ENCODE measurements around the gene CNTF. TPM values are rescaled to one million over a fixed set of nuclear protein-coding genes. Genes with fewer than 3 reads are reported as not detected.

The CNTF gene
- total RNA-seq, 1 experiment from 2014 or later: 1.6 TPM

DNA sequence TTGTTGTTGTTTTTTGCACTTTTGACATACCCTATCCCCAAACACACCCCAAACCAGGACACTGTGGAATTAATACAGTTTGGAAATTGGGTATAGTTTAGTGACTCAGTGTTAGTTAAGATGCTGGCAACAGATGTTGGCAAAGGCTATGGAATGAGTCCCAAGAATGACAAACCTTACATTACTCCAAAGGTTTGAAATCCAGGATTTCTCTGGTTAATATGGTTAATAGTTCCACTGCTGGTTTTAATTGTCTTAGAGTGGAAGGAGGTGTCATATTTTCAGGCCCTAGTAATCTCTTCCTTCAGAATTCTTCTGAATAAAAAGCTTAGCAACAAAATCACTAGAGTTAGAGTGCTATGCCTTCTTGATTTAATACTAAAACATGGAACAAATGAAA, 47.6 kb upstream of the CNTF start:
- ATAC-seq (no peak), DNase-seq (ENCODE audit: low spot score) (no peak)
- Mint-ChIP-seq H3K4me3 (no peak overlapping the region), H3K27ac (no peak overlapping the region), H3K36me3 (no peaks in the 10 kb centered on the region), H3K27me3 (ENCODE audit: low read depth) (no peaks in the 10 kb centered on the region), H3K4me1 (peaks cover 12% of the 10 kb centered on the region), H3K9me3 (no peaks in the 10 kb centered on the region)
- ChIA-PET POLR2A (no interaction called here), CTCF (interaction anchor here (1.4 kb wide), 1 partner anchor 55 kb away, joined by 3 read pairs; no protein-coding TSS in a partner anchor)
- TF ChIP-seq, protein P1, sequence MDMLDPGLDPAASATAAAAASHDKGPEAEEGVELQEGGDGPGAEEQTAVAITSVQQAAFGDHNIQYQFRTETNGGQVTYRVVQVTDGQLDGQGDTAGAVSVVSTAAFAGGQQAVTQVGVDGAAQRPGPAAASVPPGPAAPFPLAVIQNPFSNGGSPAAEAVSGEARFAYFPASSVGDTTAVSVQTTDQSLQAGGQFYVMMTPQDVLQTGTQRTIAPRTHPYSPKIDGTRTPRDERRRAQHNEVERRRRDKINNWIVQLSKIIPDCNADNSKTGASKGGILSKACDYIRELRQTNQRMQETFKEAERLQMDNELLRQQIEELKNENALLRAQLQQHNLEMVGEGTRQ (CRISPR knock-in tag; IDR thresholded peaks at IDR 0.05): no peak
- TF ChIP-seq SP1 (CRISPR knock-in tag; conservative IDR thresholded peaks at IDR 0.05) (no peak), TEAD1 (CRISPR knock-in tag; IDR thresholded peaks at IDR 0.05) (no peak), GRHL2 (CRISPR knock-in tag; IDR thresholded peaks at IDR 0.05; ENCODE audit: insufficient replicate concordance, severe bottlenecking) (no peak), TP53 (CRISPR knock-in tag; IDR thresholded peaks at IDR 0.05) (no peak), IRF2 (CRISPR knock-in tag; IDR thresholded peaks at IDR 0.05; ENCODE audit: borderline replicate concordance, low read depth) (no peak)
- TF ChIP-seq, protein P2, sequence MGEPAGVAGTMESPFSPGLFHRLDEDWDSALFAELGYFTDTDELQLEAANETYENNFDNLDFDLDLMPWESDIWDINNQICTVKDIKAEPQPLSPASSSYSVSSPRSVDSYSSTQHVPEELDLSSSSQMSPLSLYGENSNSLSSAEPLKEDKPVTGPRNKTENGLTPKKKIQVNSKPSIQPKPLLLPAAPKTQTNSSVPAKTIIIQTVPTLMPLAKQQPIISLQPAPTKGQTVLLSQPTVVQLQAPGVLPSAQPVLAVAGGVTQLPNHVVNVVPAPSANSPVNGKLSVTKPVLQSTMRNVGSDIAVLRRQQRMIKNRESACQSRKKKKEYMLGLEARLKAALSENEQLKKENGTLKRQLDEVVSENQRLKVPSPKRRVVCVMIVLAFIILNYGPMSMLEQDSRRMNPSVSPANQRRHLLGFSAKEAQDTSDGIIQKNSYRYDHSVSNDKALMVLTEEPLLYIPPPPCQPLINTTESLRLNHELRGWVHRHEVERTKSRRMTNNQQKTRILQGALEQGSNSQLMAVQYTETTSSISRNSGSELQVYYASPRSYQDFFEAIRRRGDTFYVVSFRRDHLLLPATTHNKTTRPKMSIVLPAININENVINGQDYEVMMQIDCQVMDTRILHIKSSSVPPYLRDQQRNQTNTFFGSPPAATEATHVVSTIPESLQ (CRISPR knock-in tag; IDR thresholded peaks at IDR 0.05): no peak
- TF ChIP-seq, protein P3, sequence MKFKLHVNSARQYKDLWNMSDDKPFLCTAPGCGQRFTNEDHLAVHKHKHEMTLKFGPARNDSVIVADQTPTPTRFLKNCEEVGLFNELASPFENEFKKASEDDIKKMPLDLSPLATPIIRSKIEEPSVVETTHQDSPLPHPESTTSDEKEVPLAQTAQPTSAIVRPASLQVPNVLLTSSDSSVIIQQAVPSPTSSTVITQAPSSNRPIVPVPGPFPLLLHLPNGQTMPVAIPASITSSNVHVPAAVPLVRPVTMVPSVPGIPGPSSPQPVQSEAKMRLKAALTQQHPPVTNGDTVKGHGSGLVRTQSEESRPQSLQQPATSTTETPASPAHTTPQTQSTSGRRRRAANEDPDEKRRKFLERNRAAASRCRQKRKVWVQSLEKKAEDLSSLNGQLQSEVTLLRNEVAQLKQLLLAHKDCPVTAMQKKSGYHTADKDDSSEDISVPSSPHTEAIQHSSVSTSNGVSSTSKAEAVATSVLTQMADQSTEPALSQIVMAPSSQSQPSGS (CRISPR knock-in tag; IDR thresholded peaks at IDR 0.05; ENCODE audit: borderline replicate concordance, low read depth): no peak
- TF ChIP-seq, protein P4, sequence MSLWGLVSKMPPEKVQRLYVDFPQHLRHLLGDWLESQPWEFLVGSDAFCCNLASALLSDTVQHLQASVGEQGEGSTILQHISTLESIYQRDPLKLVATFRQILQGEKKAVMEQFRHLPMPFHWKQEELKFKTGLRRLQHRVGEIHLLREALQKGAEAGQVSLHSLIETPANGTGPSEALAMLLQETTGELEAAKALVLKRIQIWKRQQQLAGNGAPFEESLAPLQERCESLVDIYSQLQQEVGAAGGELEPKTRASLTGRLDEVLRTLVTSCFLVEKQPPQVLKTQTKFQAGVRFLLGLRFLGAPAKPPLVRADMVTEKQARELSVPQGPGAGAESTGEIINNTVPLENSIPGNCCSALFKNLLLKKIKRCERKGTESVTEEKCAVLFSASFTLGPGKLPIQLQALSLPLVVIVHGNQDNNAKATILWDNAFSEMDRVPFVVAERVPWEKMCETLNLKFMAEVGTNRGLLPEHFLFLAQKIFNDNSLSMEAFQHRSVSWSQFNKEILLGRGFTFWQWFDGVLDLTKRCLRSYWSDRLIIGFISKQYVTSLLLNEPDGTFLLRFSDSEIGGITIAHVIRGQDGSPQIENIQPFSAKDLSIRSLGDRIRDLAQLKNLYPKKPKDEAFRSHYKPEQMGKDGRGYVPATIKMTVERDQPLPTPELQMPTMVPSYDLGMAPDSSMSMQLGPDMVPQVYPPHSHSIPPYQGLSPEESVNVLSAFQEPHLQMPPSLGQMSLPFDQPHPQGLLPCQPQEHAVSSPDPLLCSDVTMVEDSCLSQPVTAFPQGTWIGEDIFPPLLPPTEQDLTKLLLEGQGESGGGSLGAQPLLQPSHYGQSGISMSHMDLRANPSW (CRISPR knock-in tag; conservative IDR thresholded peaks at IDR 0.05; ENCODE audit: low read depth): no peak
- TF ChIP-seq, protein P5, sequence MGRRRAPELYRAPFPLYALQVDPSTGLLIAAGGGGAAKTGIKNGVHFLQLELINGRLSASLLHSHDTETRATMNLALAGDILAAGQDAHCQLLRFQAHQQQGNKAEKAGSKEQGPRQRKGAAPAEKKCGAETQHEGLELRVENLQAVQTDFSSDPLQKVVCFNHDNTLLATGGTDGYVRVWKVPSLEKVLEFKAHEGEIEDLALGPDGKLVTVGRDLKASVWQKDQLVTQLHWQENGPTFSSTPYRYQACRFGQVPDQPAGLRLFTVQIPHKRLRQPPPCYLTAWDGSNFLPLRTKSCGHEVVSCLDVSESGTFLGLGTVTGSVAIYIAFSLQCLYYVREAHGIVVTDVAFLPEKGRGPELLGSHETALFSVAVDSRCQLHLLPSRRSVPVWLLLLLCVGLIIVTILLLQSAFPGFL (CRISPR knock-in tag; IDR thresholded peaks at IDR 0.05; ENCODE audit: borderline replicate concordance): no peak

DNA sequence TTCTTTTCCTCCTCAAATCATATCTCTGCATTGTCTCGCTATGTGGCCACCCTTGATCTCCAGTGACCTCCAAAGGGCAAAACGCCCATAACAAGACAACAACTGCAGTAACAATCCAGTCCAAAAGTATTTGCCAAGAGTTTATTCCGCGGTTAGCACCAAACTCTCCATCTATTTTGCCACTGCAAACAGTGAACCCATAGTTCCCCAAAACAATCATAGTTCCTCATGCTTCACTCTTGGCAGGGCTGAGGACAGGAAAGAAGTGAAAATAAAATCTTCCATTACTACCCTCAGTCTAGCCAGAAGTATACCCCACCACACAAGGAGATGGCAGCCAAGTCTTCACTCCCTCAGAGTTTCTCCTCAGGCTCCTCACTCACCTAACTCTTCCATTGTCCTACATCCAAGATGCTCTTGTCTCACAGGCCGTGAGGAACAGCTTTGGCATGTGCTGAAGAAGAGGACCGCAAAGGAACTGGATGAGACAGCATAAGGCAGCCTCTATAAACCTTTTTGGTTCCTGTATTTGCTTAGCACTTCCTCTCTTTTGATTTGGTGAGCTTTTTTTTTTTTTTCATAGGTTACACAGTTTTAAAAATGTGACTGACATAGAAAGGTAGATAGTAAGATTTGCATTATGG, 47.0 kb upstream of the CNTF start, which contains the start of gene LPXN:
LPXN (minus strand) TSS at position 480 of the 644 bp plus-strand sequence; CDS start at position 396, 84 bp downstream.
- H3K9me3 Mint-ChIP-seq: no peaks in the 10 kb centered on the region
- H3K36me3 Mint-ChIP-seq: peaks cover 2% of the 10 kb centered on the region; the same call in 1 of the 2 replicates
- ATAC-seq (no peak), DNase-seq (ENCODE audit: low spot score) (no peak)
- H3K4me3 Mint-ChIP-seq: peak within 1 kb of the TSS; percentile 96
- H3K27ac Mint-ChIP-seq: peak within 1 kb of the TSS; percentile 41; the same call in 1 of the 2 replicates
- POLR2A ChIA-PET: no interaction called here
- no peaks in the 10 kb centered on the region for H3K27me3 Mint-ChIP-seq (ENCODE audit: low read depth)
- CTCF ChIA-PET: interaction anchor here (1.4 kb wide), 2 partner anchors 54 to 213 kb away, joined by 3 to 9 read pairs; no protein-coding TSS in a partner anchor
- H3K4me1 Mint-ChIP-seq: peaks cover 18% of the 10 kb centered on the region
- TF ChIP-seq ZNF416 (CRISPR knock-in tag; IDR thresholded peaks at IDR 0.05) (no peak), ZNF232 (CRISPR knock-in tag; IDR thresholded peaks at IDR 0.05) (no peak), NFATC4 (CRISPR knock-in tag; IDR thresholded peaks at IDR 0.05) (no peak), TP53 (CRISPR knock-in tag; IDR thresholded peaks at IDR 0.05) (no peak), CREB1 (CRISPR knock-in tag; IDR thresholded peaks at IDR 0.05) (no peak), ETV6 (CRISPR knock-in tag; IDR thresholded peaks at IDR 0.05) (no peak)
- TF ChIP-seq, protein P1 (CRISPR knock-in tag; IDR thresholded peaks at IDR 0.05): no peak
- TF ChIP-seq, protein P6, sequence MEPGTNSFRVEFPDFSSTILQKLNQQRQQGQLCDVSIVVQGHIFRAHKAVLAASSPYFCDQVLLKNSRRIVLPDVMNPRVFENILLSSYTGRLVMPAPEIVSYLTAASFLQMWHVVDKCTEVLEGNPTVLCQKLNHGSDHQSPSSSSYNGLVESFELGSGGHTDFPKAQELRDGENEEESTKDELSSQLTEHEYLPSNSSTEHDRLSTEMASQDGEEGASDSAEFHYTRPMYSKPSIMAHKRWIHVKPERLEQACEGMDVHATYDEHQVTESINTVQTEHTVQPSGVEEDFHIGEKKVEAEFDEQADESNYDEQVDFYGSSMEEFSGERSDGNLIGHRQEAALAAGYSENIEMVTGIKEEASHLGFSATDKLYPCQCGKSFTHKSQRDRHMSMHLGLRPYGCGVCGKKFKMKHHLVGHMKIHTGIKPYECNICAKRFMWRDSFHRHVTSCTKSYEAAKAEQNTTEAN (CRISPR knock-in tag; IDR thresholded peaks at IDR 0.05): no peak
- TF ChIP-seq, protein P7, sequence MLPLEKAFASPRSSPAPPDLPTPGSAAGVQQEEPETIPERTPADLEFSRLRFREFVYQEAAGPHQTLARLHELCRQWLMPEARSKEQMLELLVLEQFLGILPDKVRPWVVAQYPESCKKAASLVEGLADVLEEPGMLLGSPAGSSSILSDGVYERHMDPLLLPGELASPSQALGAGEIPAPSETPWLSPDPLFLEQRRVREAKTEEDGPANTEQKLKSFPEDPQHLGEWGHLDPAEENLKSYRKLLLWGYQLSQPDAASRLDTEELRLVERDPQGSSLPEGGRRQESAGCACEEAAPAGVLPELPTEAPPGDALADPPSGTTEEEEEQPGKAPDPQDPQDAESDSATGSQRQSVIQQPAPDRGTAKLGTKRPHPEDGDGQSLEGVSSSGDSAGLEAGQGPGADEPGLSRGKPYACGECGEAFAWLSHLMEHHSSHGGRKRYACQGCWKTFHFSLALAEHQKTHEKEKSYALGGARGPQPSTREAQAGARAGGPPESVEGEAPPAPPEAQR (CRISPR knock-in tag; IDR thresholded peaks at IDR 0.05): no peak
- TF ChIP-seq, protein P8, sequence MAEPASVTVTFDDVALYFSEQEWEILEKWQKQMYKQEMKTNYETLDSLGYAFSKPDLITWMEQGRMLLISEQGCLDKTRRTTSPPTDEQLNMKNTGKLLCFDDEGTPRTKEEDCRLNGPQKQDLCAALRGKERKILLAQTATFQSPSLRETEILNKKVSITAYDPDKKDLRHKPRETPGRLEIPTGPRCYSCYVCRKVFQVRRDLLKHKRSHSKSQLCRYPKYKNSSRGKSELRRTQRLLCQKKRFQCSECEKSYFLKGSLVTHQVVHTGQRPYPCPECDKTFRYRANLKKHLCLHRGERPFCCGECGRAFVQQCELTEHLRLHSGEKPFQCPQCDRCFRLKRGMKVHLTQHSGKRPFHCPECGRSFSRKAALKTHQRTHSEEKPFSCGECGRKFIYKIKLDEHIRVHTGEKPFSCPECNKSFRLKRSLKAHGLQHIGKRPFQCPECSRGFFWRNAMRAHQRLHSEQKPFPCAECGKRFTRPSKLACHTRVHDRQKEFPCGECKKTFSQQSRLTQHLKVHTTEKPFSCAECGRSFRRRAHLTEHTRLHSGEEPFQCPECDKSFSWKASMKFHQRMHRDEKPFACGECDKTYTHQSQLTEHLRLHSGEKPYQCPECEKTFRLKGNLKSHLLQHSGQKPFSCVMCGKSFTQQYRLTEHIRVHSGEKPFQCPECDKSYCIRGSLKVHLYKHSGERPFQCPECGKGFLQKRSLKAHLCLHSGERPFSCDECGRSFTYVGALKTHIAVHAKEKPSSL (CRISPR knock-in tag; conservative IDR thresholded peaks at IDR 0.05): no peak
